ENCODE results near the gene UBIAD1.
"Not testable (repeated sequence)": the region's sequence is repeated elsewhere in the genome, so short reads cannot be mapped to it uniquely, and the experiment has no call there.

Gene UBIAD1

DNA sequence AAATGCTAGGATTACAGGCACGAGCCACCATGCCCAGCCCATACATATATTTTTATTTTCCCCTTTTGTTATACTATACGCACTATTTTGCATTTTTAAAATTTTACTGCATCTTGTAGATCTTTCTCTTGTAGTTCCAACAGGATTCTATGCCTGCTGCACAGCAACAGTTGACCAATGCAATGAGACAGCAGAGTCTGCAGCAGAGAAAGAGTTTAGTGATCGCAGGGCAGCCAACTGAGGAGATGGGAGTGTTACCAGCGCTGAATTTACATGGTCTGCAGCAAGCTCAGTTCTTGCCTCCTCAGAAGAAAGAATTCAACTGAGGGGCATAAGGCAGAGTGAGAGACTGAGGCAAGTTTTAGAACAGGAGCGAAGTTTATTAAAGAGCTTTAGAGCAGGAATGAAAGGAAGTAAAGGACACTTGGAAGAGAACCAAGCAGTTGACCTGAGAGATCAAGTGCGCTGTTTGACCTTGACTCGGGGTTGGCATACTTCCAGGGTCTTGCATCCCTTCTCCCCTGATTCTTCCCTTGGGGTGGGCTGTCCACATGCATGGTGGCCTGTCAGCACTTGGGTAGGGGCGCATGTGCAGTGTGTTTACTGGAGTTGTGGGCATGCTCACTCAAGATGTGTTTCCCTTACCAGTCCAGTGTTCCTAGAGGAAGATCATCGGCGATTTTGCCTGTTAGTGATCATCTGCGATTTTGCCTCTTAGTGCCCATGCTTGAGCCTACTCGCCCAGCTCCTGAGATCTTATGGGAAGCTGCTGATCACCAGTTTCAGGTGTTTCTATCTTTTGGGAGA, 6.5 kb upstream of the UBIAD1 start:
- Histone ChIP-seq H3K27ac (ENCODE audit: low read length) (no peak overlapping the region), H3K4me2 (ENCODE audit: insufficient read depth, low read length) (no peak overlapping the region), H4K20me1 (ENCODE audit: insufficient read depth, low read length) (no peaks in the 10 kb centered on the region), H3K4me1 (ENCODE audit: insufficient read depth, low read length) (peaks cover 9% of the 10 kb centered on the region), H3K27me3 (ENCODE audit: insufficient read depth, low read length, poor library complexity) (no peaks in the 10 kb centered on the region), H3K4me3 (ENCODE audit: low read depth in 1 of 2, low read length in 2 of 2) (no peak overlapping the region), H3K79me2 (ENCODE audit: insufficient read depth, low read length) (peaks cover 8% of the 10 kb centered on the region), H3K36me3 (ENCODE audit: insufficient read depth, low read length) (no peaks in the 10 kb centered on the region; the same call in 1 of the 2 replicates), H3K9me3 (ENCODE audit: insufficient read depth, low read length, severe bottlenecking) (no peaks in the 10 kb centered on the region), H3K9ac (ENCODE audit: low read depth, low read length) (no peak overlapping the region), H2AFZ (ENCODE audit: low read depth, low read length) (no peak overlapping the region)
- no peak for TF ChIP-seq EZH2 (IDR thresholded peaks at IDR 0.05; ENCODE audit: borderline replicate concordance, low read depth, low read length, severe bottlenecking)
- TF ChIP-seq, protein P1, sequence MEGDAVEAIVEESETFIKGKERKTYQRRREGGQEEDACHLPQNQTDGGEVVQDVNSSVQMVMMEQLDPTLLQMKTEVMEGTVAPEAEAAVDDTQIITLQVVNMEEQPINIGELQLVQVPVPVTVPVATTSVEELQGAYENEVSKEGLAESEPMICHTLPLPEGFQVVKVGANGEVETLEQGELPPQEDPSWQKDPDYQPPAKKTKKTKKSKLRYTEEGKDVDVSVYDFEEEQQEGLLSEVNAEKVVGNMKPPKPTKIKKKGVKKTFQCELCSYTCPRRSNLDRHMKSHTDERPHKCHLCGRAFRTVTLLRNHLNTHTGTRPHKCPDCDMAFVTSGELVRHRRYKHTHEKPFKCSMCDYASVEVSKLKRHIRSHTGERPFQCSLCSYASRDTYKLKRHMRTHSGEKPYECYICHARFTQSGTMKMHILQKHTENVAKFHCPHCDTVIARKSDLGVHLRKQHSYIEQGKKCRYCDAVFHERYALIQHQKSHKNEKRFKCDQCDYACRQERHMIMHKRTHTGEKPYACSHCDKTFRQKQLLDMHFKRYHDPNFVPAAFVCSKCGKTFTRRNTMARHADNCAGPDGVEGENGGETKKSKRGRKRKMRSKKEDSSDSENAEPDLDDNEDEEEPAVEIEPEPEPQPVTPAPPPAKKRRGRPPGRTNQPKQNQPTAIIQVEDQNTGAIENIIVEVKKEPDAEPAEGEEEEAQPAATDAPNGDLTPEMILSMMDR (IDR thresholded peaks at IDR 0.05; ENCODE audit: borderline replicate concordance, extremely low read depth, low read length, poor library complexity, severe bottlenecking): no peak
- DNase-seq: no peak
- no peak for ATAC-seq (ENCODE audit: insufficient read depth, low read depth)

DNA sequence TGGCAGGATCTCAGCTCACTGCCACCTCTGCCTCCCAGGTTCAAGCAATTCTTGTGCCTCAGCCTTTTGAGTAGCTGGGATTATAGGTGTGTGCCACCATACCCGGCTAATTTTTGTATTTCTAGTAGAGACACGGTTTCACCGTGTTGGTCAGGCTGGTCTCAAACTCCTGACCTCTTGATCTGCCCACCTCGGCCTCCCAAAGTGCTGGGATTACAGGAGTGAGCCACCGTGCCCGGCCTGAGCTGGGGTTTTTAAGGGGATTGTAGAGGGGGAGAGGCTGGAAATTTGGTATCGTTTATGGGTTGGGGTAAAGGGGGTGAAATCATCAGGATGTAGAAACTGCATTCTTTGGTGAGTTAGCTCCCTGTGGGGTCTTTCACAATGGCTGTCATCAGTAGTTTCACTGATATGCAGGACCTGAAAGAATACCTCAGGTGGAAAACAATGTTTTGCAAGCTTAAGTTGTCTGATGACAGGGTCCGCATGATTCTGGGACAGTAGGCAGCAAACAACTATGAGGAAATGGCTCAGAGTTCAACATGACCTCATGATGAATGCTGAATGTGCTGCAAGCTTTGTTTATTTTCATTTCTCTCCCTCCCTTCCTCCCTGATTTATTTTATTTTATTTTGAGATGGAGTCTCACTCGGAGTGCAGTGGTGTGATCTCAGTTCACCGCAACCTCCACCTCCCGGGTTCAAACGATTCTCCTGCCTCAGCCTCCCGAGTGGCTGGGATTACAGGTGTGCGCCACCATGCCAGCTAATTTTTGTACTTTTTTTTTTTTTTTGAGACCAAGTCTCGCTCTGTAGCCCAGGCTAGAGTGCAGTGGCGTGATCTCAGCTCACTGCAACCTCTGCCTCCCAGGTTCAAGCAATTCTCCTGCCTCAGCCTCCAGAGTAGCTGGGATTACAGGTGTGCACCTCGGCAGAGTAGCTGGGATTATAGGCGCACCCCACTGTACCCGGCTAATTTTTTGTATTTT, 5.4 kb upstream of the UBIAD1 start:
- not testable (repeated sequence) for H3K9ac ChIP-seq (ENCODE audit: low read depth, low read length); H2AFZ ChIP-seq (ENCODE audit: low read depth, low read length); H3K4me1 ChIP-seq (ENCODE audit: insufficient read depth, low read length); H3K36me3 ChIP-seq (ENCODE audit: insufficient read depth, low read length); H3K27ac ChIP-seq (ENCODE audit: low read length); ATAC-seq (ENCODE audit: insufficient read depth, low read depth); H3K79me2 ChIP-seq (ENCODE audit: insufficient read depth, low read length); H3K9me3 ChIP-seq (ENCODE audit: insufficient read depth, low read length, severe bottlenecking); DNase-seq; H3K4me3 ChIP-seq (ENCODE audit: low read depth in 1 of 2, low read length in 2 of 2); H3K4me2 ChIP-seq (ENCODE audit: insufficient read depth, low read length); H3K27me3 ChIP-seq (ENCODE audit: insufficient read depth, low read length, poor library complexity); H4K20me1 ChIP-seq (ENCODE audit: insufficient read depth, low read length)

DNA sequence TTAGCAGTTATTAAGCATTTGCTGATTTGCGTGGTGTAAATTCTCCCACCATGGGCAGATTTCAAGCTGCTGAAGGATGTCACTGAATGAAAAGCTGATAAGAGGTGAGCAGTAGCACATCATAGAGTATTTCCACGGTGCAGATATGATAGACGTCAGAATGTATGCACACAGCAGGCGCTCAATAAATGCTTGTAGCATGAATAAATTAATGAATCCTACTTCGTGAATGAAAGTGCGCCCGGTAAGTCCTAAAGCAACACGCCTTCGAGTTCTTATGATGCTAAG, 510 bp upstream of the UBIAD1 start:
- DNase-seq: no peak
- Histone ChIP-seq H3K79me2 (ENCODE audit: insufficient read depth, low read length) (peaks cover 40% of the 10 kb centered on the region), H3K9ac (ENCODE audit: low read depth, low read length) (peak overlapping the region; percentile 12; the same call in 1 of the 2 replicates), H3K36me3 (ENCODE audit: insufficient read depth, low read length) (peaks cover 19% of the 10 kb centered on the region), H3K4me1 (ENCODE audit: insufficient read depth, low read length) (peaks cover 32% of the 10 kb centered on the region), H3K27me3 (ENCODE audit: insufficient read depth, low read length, poor library complexity) (no peaks in the 10 kb centered on the region), H3K27ac (ENCODE audit: low read length) (no peak overlapping the region), H3K4me3 (ENCODE audit: low read depth in 1 of 2, low read length in 2 of 2) (peak overlapping the region in 1 of 2 experiments; percentile 49; a peak in 2 of 4 replicates), H3K9me3 (ENCODE audit: insufficient read depth, low read length, severe bottlenecking) (no peaks in the 10 kb centered on the region), H3K4me2 (ENCODE audit: insufficient read depth, low read length) (peak overlapping the region; percentile 61), H2AFZ (ENCODE audit: low read depth, low read length) (0 out of 2 replicates have a peak overlapping the region, but pooled peaks have one; percentile 9), H4K20me1 (ENCODE audit: insufficient read depth, low read length) (no peaks in the 10 kb centered on the region)
- ATAC-seq (ENCODE audit: insufficient read depth, low read depth): no peak; the same call in 2 of the 3 replicates
- TF ChIP-seq, protein P1 (IDR thresholded peaks at IDR 0.05; ENCODE audit: borderline replicate concordance, extremely low read depth, low read length, poor library complexity, severe bottlenecking): no peak
- no peak for TF ChIP-seq EZH2 (IDR thresholded peaks at IDR 0.05; ENCODE audit: borderline replicate concordance, low read depth, low read length, severe bottlenecking)

Data from DND-41 (cell line).